Stomach (tissue), 4 donors: ENCODE data around the gene SLC35G6.

ENCODE experiments used
- CTCF ChIP-seq, 7 experiments: fragments of 450-650 bp in 4 of 7; fragments of 200-600 bp in 3 of 7; sonication (generic) in 3 of 7; IDR thresholded peaks; one replicate each; pipeline ENCODE4 v1.5.1; 2016 to 2019; ENCODE audit warnings: antibody characterized with exemption in 7 of 7, control low read depth in 2 of 7, mild to moderate bottlenecking in 1 of 7
- EP300 ChIP-seq: sonication (generic); formaldehyde crosslinking; IDR thresholded peaks from one replicate; pipeline ENCODE4 v1.6.1; 2017; ENCODE audit warnings: antibody characterized with exemption

- TF ChIP-seq CTCF (IDR thresholded peaks at IDR 0.05) (no peak), EP300 (no peak)
These were observed 21.1 kb downstream of the SLC35G6 start for GRCh38 chr17:7502171-7502847.
